Natural killer cell treated with Interleukin-12 subunit alpha and Interleukin-12 subunit beta and Interleukin-15 and Interleukin-18, amount 100 ng/mL, for 72 hours (primary cell): ENCODE results near the gene IGF2BP3. TPM values are rescaled to one million over a fixed set of nuclear protein-coding genes. Genes with fewer than 3 reads are reported as not detected.

ENCODE experiments used
- ATAC-seq, 2 donors: fragments of 150-1000 bp; cut with Tn5 transposase in 1 of 2; sonication (Bioruptor Pico), chemical (Tn5 transposase) in 1 of 2; 2 replicates each; pipeline ENCODE4 v1.10.0; 2021
- DNase-seq: peaks from one replicate; pipeline ENCODE4 v3.0.0; 2022; ENCODE audit warnings: low spot score
- H3K27ac Mint-ChIP-seq, 2 donors: 1 replicate in 1 of 2; 2 replicates in 1 of 2; pipeline ENCODE4 v1.8.0; 2022; ENCODE audit warnings: mixed read lengths in 2 of 2, mild to moderate bottlenecking in 1 of 2, moderate library complexity in 1 of 2
- H3K27me3 Mint-ChIP-seq, 2 donors: 1 replicate in 1 of 2; 2 replicates in 1 of 2; pipeline ENCODE4 v1.8.0; 2022; ENCODE audit warnings: mixed read lengths in 2 of 2
- H3K36me3 Mint-ChIP-seq: one replicate; pipeline ENCODE4 v1.8.0; 2022; ENCODE audit warnings: mixed read lengths
- H3K4me1 Mint-ChIP-seq, 2 donors: 1 replicate in 1 of 2; 2 replicates in 1 of 2; pipeline ENCODE4 v1.8.0; 2022; ENCODE audit warnings: low read depth in 2 of 2, mixed read lengths in 2 of 2, mild to moderate bottlenecking in 1 of 2
- H3K4me3 Mint-ChIP-seq: one replicate; pipeline ENCODE4 v1.8.0; 2022; ENCODE audit warnings: mixed read lengths
- H3K9me3 Mint-ChIP-seq: 2 replicates; pipeline ENCODE4 v1.8.0; 2022; ENCODE audit warnings: mixed read lengths
- total RNA-seq, 2 donors: library from RNA; stranded (reverse); gene quantifications; one replicate each; pipeline ENCODE4 v1.2.3, GENCODE V29; 2022

IGF2BP3 gene
- total RNA-seq, 2 donors from 2014 or later: 0.31 to 0.95 TPM

- Mint-ChIP-seq H3K27me3 (peaks cover 32 to 38% of the 10 kb centered on the region in 2 donors), H3K4me3 (no peak overlapping the region), H3K27ac (peak overlapping the region in 1 of 2 donors; percentile 31), H3K9me3 (no peaks in the 10 kb centered on the region), H3K4me1 (peaks cover 8 to 9% of the 10 kb centered on the region in 2 donors), H3K36me3 (no peaks in the 10 kb centered on the region)
- DNase-seq (no peak), ATAC-seq (no peak)
Observed at GRCh38 chr7:23373151-23374004, 96.9 kb downstream of the IGF2BP3 start.

GRCh38 chr7:23372611-23373010, 97.7 kb downstream of the IGF2BP3 start:
- peaks cover 36 to 45% of the 10 kb centered on the region in 2 donors for H3K27me3 Mint-ChIP-seq
- H3K27ac Mint-ChIP-seq: no peak overlapping the region
- no peak overlapping the region for H3K4me3 Mint-ChIP-seq

GRCh38 chr7:23371654-23372053, 98.6 kb downstream of the IGF2BP3 start:
- DNase-seq (no peak), ATAC-seq (no peak)
- Mint-ChIP-seq H3K36me3 (no peaks in the 10 kb centered on the region), H3K4me1 (peaks cover 13 to 15% of the 10 kb centered on the region in 2 donors), H3K27ac (no peak overlapping the region), H3K9me3 (no peaks in the 10 kb centered on the region), H3K4me3 (no peak overlapping the region), H3K27me3 (peaks cover 40 to 52% of the 10 kb centered on the region in 2 donors)

More at GRCh38 chr7:23372611-23373010, 97.7 kb downstream of the IGF2BP3 start:
- no peak for DNase-seq
- ATAC-seq: no peak
- H3K36me3 Mint-ChIP-seq: no peaks in the 10 kb centered on the region
- H3K9me3 Mint-ChIP-seq: no peaks in the 10 kb centered on the region
- peaks cover 13 to 15% of the 10 kb centered on the region in 2 donors for H3K4me1 Mint-ChIP-seq

- Mint-ChIP-seq H3K27me3 (peaks cover 37 to 45% of the 10 kb centered on the region in 2 donors), H3K9me3 (no peaks in the 10 kb centered on the region), H3K36me3 (no peaks in the 10 kb centered on the region), H3K4me1 (peaks cover 13 to 15% of the 10 kb centered on the region in 2 donors), H3K27ac (no peak overlapping the region), H3K4me3 (no peak overlapping the region)
- no peak for DNase-seq
- no peak for ATAC-seq
Observed at GRCh38 chr7:23369695-23370404, 100.4 kb downstream of the IGF2BP3 start.

- H3K27me3 Mint-ChIP-seq: peaks cover 37 to 45% of the 10 kb centered on the region in 2 donors
- ATAC-seq (no peak), DNase-seq (no peak)
- no peaks in the 10 kb centered on the region for H3K36me3 Mint-ChIP-seq
- H3K4me3 Mint-ChIP-seq: no peak overlapping the region
- H3K9me3 Mint-ChIP-seq: no peaks in the 10 kb centered on the region
- H3K27ac Mint-ChIP-seq: no peak overlapping the region
- H3K4me1 Mint-ChIP-seq: peaks cover 13 to 15% of the 10 kb centered on the region in 2 donors
Observed at GRCh38 chr7:23369100-23369499, 101.2 kb downstream of the IGF2BP3 start.

- H3K36me3 Mint-ChIP-seq: no peaks in the 10 kb centered on the region
- peaks cover 19 to 30% of the 10 kb centered on the region in 2 donors for H3K27me3 Mint-ChIP-seq
- H3K4me3 Mint-ChIP-seq: no peak overlapping the region
- ATAC-seq: no peak
- H3K9me3 Mint-ChIP-seq: no peaks in the 10 kb centered on the region
- no peak overlapping the region for H3K27ac Mint-ChIP-seq
- DNase-seq: no peak
- H3K4me1 Mint-ChIP-seq: peaks cover 0 to 3% of the 10 kb centered on the region in 2 donors
Observed at GRCh38 chr7:23358152-23358674, 112.1 kb downstream of the IGF2BP3 start.

- peaks cover 0 to 3% of the 10 kb centered on the region in 2 donors for H3K4me1 Mint-ChIP-seq
- H3K27ac Mint-ChIP-seq: no peak overlapping the region
- H3K4me3 Mint-ChIP-seq: no peak overlapping the region
- no peaks in the 10 kb centered on the region for H3K36me3 Mint-ChIP-seq
- no peaks in the 10 kb centered on the region for H3K9me3 Mint-ChIP-seq
- ATAC-seq: no peak
- no peak for DNase-seq
- H3K27me3 Mint-ChIP-seq: peaks cover 19 to 30% of the 10 kb centered on the region in 2 donors
Observed at GRCh38 chr7:23357190-23358093, 112.8 kb downstream of the IGF2BP3 start.

- H3K4me1 Mint-ChIP-seq: peaks cover 0 to 3% of the 10 kb centered on the region in 2 donors
- ATAC-seq (peak in 1 of 2 donors; percentile 86), DNase-seq (no peak)
- H3K27ac Mint-ChIP-seq: no peak overlapping the region
- H3K4me3 Mint-ChIP-seq: no peak overlapping the region
- H3K27me3 Mint-ChIP-seq: peaks cover 17 to 30% of the 10 kb centered on the region in 2 donors
- no peaks in the 10 kb centered on the region for H3K9me3 Mint-ChIP-seq
- no peaks in the 10 kb centered on the region for H3K36me3 Mint-ChIP-seq
Observed at GRCh38 chr7:23356726-23357125, 113.6 kb downstream of the IGF2BP3 start.

- H3K36me3 Mint-ChIP-seq: no peaks in the 10 kb centered on the region
- H3K27me3 Mint-ChIP-seq: peaks cover 16 to 28% of the 10 kb centered on the region in 2 donors
- H3K4me3 Mint-ChIP-seq: no peak overlapping the region
- no peak overlapping the region for H3K27ac Mint-ChIP-seq
- H3K4me1 Mint-ChIP-seq: peaks cover 0 to 3% of the 10 kb centered on the region in 2 donors
- no peaks in the 10 kb centered on the region for H3K9me3 Mint-ChIP-seq
- DNase-seq: no peak
- ATAC-seq: no peak
Observed at GRCh38 chr7:23356168-23356567, 114.1 kb downstream of the IGF2BP3 start.

GRCh38 chr7:23353172-23353571, 117.1 kb downstream of the IGF2BP3 start:
- ATAC-seq (no peak), DNase-seq (no peak)
- H3K4me3 Mint-ChIP-seq: no peak overlapping the region
- no peaks in the 10 kb centered on the region for H3K36me3 Mint-ChIP-seq
- no peaks in the 10 kb centered on the region for H3K9me3 Mint-ChIP-seq
- H3K27ac Mint-ChIP-seq: no peak overlapping the region
- H3K4me1 Mint-ChIP-seq: peaks cover 0 to 3% of the 10 kb centered on the region in 2 donors
- H3K27me3 Mint-ChIP-seq: peaks cover 7 to 19% of the 10 kb centered on the region in 2 donors

GRCh38 chr7:23350466-23350865, 119.8 kb downstream of the IGF2BP3 start:
- H3K4me3 Mint-ChIP-seq: no peak overlapping the region
- no peak for ATAC-seq
- no peaks in the 10 kb centered on the region for H3K36me3 Mint-ChIP-seq
- H3K4me1 Mint-ChIP-seq: peaks cover 22 to 23% of the 10 kb centered on the region in 2 donors
- no peaks in the 10 kb centered on the region for H3K9me3 Mint-ChIP-seq
- DNase-seq: no peak
- H3K27ac Mint-ChIP-seq: no peak overlapping the region
- peaks cover 0 to 13% of the 10 kb centered on the region in 2 donors for H3K27me3 Mint-ChIP-seq

GRCh38 chr7:23349484-23350157, 120.7 kb downstream of the IGF2BP3 start:
- ATAC-seq: no peak
- H3K4me1 Mint-ChIP-seq: peaks cover 22 to 23% of the 10 kb centered on the region in 2 donors
- no peak overlapping the region for H3K27ac Mint-ChIP-seq
- H3K27me3 Mint-ChIP-seq: peaks cover 0 to 11% of the 10 kb centered on the region in 2 donors
- DNase-seq: no peak
- no peaks in the 10 kb centered on the region for H3K36me3 Mint-ChIP-seq
- H3K4me3 Mint-ChIP-seq: no peak overlapping the region
- no peaks in the 10 kb centered on the region for H3K9me3 Mint-ChIP-seq
